ENCODE data around the gene ANKRD10. TPM values are rescaled to one million over a fixed set of nuclear protein-coding genes. Genes with fewer than 3 reads are reported as not detected.

The ANKRD10 gene
- total RNA-seq, 4 donors from 2014 or later, result 97.8 to 189 (median 114) TPM

GRCh38 chr13:110867380-110867779 lies 47.5 kb downstream of the ANKRD10 start:
- no peak for ATAC-seq
- TF ChIP-seq POLR2AphosphoS5 (IDR thresholded peaks at IDR 0.05) (no peak), POLR2A (IDR thresholded peaks at IDR 0.05) (no peak), EP300 (IDR thresholded peaks at IDR 0.05) (no peak)
- TF ChIP-seq, protein P1, sequence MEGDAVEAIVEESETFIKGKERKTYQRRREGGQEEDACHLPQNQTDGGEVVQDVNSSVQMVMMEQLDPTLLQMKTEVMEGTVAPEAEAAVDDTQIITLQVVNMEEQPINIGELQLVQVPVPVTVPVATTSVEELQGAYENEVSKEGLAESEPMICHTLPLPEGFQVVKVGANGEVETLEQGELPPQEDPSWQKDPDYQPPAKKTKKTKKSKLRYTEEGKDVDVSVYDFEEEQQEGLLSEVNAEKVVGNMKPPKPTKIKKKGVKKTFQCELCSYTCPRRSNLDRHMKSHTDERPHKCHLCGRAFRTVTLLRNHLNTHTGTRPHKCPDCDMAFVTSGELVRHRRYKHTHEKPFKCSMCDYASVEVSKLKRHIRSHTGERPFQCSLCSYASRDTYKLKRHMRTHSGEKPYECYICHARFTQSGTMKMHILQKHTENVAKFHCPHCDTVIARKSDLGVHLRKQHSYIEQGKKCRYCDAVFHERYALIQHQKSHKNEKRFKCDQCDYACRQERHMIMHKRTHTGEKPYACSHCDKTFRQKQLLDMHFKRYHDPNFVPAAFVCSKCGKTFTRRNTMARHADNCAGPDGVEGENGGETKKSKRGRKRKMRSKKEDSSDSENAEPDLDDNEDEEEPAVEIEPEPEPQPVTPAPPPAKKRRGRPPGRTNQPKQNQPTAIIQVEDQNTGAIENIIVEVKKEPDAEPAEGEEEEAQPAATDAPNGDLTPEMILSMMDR (IDR thresholded peaks at IDR 0.05), result no peak
- Histone ChIP-seq H3K4me3 (no peak overlapping the region), H3K27me3 (no peaks in the 10 kb centered on the region), H3K9me3 (no peaks in the 10 kb centered on the region), H3K4me1 (peaks cover 2 to 35% (median 8%) of the 10 kb centered on the region in 3 donors), H3K36me3 (no peaks in the 10 kb centered on the region), H3K27ac (no peak overlapping the region)
- WGBS, 2 donors (ENCODE audit: low coverage in 1 of 2), result 81 to 83% methylated on average over 2 to 4 of the region's 6 CpGs

DNA sequence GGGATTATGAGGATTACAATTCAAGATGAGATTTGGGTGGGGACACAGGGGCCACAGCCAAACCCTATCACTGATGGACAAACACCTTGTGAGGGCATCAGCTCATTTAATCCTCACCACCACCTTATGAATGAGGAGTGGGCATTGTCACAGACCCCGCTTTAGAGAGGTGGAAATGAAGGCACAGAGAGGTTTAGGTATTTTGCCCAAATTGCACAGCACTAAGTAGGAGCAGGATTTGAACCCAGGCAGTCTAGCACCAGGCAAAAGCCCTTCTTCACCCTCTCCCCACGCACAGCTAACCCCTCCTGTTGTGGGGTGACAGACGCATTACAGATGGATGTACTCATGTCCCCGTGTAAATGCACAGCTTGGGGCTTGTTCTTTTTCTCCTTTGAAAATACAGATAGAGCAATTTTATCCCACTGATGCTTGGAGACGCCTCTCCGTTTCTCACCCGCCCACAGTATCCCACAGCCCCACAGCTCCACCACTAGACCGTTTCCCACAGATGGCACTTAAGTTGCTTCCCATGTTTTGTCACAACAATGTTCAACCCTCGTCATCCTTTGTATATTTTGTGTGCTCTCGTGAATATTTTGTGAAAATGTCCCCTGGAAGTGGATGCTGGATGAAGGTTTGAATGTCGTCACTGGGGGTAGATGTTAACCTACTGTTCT lies 48.2 kb downstream of the ANKRD10 start:
- Histone ChIP-seq H3K27ac (no peak overlapping the region), H3K4me1 (peaks cover 2 to 29% (median 8%) of the 10 kb centered on the region in 3 donors), H3K9me3 (no peaks in the 10 kb centered on the region), H3K4me3 (no peak overlapping the region), H3K27me3 (no peaks in the 10 kb centered on the region), H3K36me3 (no peaks in the 10 kb centered on the region)
- WGBS, 2 donors (ENCODE audit: low coverage in 1 of 2), result 82 to 84% methylated on average over 4 to 11 of the region's 11 CpGs
- no peak for ATAC-seq
- TF ChIP-seq POLR2A (IDR thresholded peaks at IDR 0.05) (no peak), EP300 (IDR thresholded peaks at IDR 0.05) (no peak), POLR2AphosphoS5 (IDR thresholded peaks at IDR 0.05) (no peak)
- TF ChIP-seq, protein P1 (IDR thresholded peaks at IDR 0.05), result no peak

DNA sequence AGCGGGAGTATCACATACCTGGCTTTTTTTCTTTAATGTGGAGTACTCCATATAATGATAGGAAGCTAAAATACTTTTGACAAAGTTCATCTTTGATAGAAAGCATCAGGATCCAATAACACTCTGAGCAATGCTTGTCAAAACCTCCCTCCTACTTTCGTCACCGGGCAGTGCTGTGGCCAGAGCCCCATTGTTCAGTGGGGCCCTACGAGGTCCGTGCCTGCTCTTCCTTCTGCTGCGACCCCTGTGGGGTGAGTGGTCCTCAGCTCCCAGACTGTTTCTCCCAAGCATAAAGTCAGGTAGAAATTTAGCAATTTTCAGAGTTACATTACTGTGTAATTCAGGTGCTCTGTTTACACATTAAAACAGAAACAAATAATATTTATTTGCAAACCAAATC lies 51.2 kb downstream of the ANKRD10 start:
- no peaks in the 10 kb centered on the region for H3K4me1 ChIP-seq
- no peaks in the 10 kb centered on the region for H3K9me3 ChIP-seq
- TF ChIP-seq POLR2A (IDR thresholded peaks at IDR 0.05) (no peak), POLR2AphosphoS5 (IDR thresholded peaks at IDR 0.05) (no peak), EP300 (IDR thresholded peaks at IDR 0.05) (no peak)
- TF ChIP-seq, protein P1 (IDR thresholded peaks at IDR 0.05), result no peak
- no peak overlapping the region for H3K4me3 ChIP-seq
- H3K27ac ChIP-seq, result no peak overlapping the region
- no peaks in the 10 kb centered on the region for H3K36me3 ChIP-seq
- WGBS, 2 donors (ENCODE audit: low coverage in 1 of 2), result 77 to 91% methylated on average over 3 to 4 of the region's 6 CpGs
- ATAC-seq, result no peak
- H3K27me3 ChIP-seq, result no peaks in the 10 kb centered on the region

DNA sequence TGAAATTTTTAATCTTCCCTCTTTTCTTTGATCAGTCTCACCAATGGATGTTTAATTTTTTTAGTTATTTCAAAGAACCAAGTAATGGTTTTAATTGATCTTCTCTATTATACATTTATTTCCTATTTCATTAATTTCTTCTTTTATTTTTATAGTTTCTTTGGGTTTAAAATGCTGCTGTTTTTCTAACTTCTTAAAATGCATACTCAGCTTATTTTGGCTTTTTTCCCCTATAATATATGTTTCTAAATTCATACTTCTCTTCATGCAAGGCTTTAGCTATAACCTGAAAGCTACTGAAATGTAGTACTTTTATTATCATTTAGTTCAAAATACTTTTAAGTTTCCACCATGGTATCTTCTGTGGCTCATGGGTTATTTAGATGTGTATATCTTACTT lies 53.9 kb downstream of the ANKRD10 start:
- Histone ChIP-seq H3K4me1 (no peaks in the 10 kb centered on the region), H3K36me3 (no peaks in the 10 kb centered on the region), H3K4me3 (no peak overlapping the region), H3K27ac (no peak overlapping the region), H3K27me3 (no peaks in the 10 kb centered on the region), H3K9me3 (peaks cover 0 to 13% (median 0%) of the 10 kb centered on the region in 3 donors)
- ATAC-seq, result no peak
- TF ChIP-seq POLR2A (IDR thresholded peaks at IDR 0.05) (no peak), POLR2AphosphoS5 (IDR thresholded peaks at IDR 0.05) (no peak), EP300 (IDR thresholded peaks at IDR 0.05) (no peak)
- TF ChIP-seq, protein P1 (IDR thresholded peaks at IDR 0.05), result no peak
